SK-N-SH (cell line): ENCODE data around the gene KCTD21.

ENCODE experiments used
- FOSL2 ChIP-seq: IDR thresholded peaks from 2 replicates; pipeline ENCODE4 v1.4.0; 2012; ENCODE audit warnings: low read depth, mild to moderate bottlenecking, moderate library complexity, borderline replicate concordance
- TAF1 ChIP-seq: IDR thresholded peaks from 2 replicates; pipeline ENCODE4 v1.6.1; 2012; ENCODE audit warnings: low read depth, mild to moderate bottlenecking, low read length, moderate library complexity, borderline replicate concordance
- TF ChIP-seq, protein P1 (sequence below): fragments of 200-600 bp; sonication (generic); IDR thresholded peaks from 2 replicates; pipeline ENCODE4 v1.6.1; 2017; ENCODE audit warnings: antibody characterized with exemption, mild to moderate bottlenecking, moderate library complexity

DNA sequence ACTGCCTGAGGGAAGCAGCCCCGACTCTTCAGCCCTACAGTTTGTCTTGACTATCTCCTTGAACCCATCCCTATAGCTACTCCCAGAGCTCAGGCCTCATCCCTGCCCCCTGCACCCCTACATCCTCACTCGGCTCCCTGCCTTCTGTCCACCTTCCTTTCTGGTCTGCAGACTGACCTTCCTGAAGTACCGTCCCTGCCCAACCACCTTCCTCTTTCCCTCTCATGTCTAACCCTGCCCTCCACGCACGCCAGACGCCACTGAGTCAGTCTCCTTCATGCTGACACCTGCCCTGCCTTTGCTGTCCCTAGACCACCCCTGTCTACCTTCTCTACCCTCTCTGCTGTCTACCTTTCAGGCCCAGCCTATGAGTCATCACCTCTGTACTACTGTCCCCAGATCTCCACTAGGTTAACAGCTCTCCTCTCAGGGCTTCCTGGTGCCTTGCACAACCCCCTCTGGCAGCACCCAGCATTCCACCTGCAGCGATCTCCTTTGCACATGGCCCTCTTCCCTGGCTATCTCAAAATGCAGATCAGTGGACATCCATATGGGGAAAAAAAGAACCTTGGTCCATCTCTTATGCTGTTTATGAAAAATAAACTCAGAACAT, 8.9 kb downstream of the KCTD21 start:
- TF ChIP-seq FOSL2 (no peak), TAF1 (no peak)
- TF ChIP-seq, protein P1, sequence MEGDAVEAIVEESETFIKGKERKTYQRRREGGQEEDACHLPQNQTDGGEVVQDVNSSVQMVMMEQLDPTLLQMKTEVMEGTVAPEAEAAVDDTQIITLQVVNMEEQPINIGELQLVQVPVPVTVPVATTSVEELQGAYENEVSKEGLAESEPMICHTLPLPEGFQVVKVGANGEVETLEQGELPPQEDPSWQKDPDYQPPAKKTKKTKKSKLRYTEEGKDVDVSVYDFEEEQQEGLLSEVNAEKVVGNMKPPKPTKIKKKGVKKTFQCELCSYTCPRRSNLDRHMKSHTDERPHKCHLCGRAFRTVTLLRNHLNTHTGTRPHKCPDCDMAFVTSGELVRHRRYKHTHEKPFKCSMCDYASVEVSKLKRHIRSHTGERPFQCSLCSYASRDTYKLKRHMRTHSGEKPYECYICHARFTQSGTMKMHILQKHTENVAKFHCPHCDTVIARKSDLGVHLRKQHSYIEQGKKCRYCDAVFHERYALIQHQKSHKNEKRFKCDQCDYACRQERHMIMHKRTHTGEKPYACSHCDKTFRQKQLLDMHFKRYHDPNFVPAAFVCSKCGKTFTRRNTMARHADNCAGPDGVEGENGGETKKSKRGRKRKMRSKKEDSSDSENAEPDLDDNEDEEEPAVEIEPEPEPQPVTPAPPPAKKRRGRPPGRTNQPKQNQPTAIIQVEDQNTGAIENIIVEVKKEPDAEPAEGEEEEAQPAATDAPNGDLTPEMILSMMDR: no peak
